ENCODE data around the gene FGD4.

The FGD4 gene

GRCh38 chr12:32379667-32380066 lies 19.7 kb upstream of the FGD4 start:
- TF ChIP-seq FOXK2 (IDR thresholded peaks at IDR 0.05) (no peak), ARNT (IDR thresholded peaks at IDR 0.05) (no peak), BHLHE40 (IDR thresholded peaks at IDR 0.05; ENCODE audit: borderline replicate concordance) (no peak), PKNOX1 (IDR thresholded peaks at IDR 0.05) (no peak), CTBP1 (IDR thresholded peaks at IDR 0.05; ENCODE audit: borderline replicate concordance) (no peak), SUZ12 (IDR thresholded peaks at IDR 0.05) (no peak), SP1 (IDR thresholded peaks at IDR 0.05) (no peak), FOXA1 (IDR thresholded peaks at IDR 0.05) (no peak), L3MBTL2 (conservative IDR thresholded peaks at IDR 0.05) (no peak), ZNF384 (IDR thresholded peaks at IDR 0.05) (no peak), HDGF (IDR thresholded peaks at IDR 0.05; ENCODE audit: borderline replicate concordance) (no peak), ELF4 (IDR thresholded peaks at IDR 0.05) (no peak), LEF1 (IDR thresholded peaks at IDR 0.05; ENCODE audit: borderline replicate concordance) (no peak), NFRKB (IDR thresholded peaks at IDR 0.05) (no peak), TARDBP (IDR thresholded peaks at IDR 0.05) (no peak), FOXM1 (IDR thresholded peaks at IDR 0.05; ENCODE audit: borderline replicate concordance) (no peak)
- CTCF ChIA-PET, result interaction anchor here (0.6 to 1.5 kb wide), 3 partner anchors 11 to 345 kb away, joined by 3 to 6 read pairs (median 4); no protein-coding TSS in a partner anchor
- DNase-seq (ENCODE audit: extremely low spot score), result no peak
- POLR2A ChIA-PET, result interaction anchor here (1.0 kb wide), 1 partner anchor 20 kb away, joined by 4 read pairs; the partner anchor contains the start of gene FGD4

GRCh38 chr12:32382226-32382625 lies 17.1 kb upstream of the FGD4 start:
- TF ChIP-seq TARDBP (IDR thresholded peaks at IDR 0.05), result no peak
- no peak for TF ChIP-seq ARNT (IDR thresholded peaks at IDR 0.05)
- no peak for TF ChIP-seq L3MBTL2 (conservative IDR thresholded peaks at IDR 0.05)
- no peak for TF ChIP-seq SP1 (IDR thresholded peaks at IDR 0.05)
- TF ChIP-seq ZNF384 (IDR thresholded peaks at IDR 0.05), result no peak
- no peak for TF ChIP-seq SUZ12 (IDR thresholded peaks at IDR 0.05)
- TF ChIP-seq HDGF (IDR thresholded peaks at IDR 0.05; ENCODE audit: borderline replicate concordance), result no peak
- TF ChIP-seq ELF4 (IDR thresholded peaks at IDR 0.05), result no peak
- no peak for TF ChIP-seq LEF1 (IDR thresholded peaks at IDR 0.05; ENCODE audit: borderline replicate concordance)
- no peak for TF ChIP-seq NFRKB (IDR thresholded peaks at IDR 0.05)
- TF ChIP-seq FOXM1 (IDR thresholded peaks at IDR 0.05; ENCODE audit: borderline replicate concordance), result no peak
- TF ChIP-seq PKNOX1 (IDR thresholded peaks at IDR 0.05), result no peak
- TF ChIP-seq FOXK2 (IDR thresholded peaks at IDR 0.05), result no peak
- no peak for TF ChIP-seq BHLHE40 (IDR thresholded peaks at IDR 0.05; ENCODE audit: borderline replicate concordance)
- no peak for TF ChIP-seq CTBP1 (IDR thresholded peaks at IDR 0.05; ENCODE audit: borderline replicate concordance)
- no peak for TF ChIP-seq FOXA1 (IDR thresholded peaks at IDR 0.05)
- POLR2A ChIA-PET, result no interaction called here
- CTCF ChIA-PET, result no interaction called here
- no peak for DNase-seq (ENCODE audit: extremely low spot score)

GRCh38 chr12:32390572-32391219 lies 8.7 kb upstream of the FGD4 start:
- ChIA-PET CTCF (no interaction called here), POLR2A (no interaction called here)
- no peak for TF ChIP-seq LEF1 (IDR thresholded peaks at IDR 0.05; ENCODE audit: borderline replicate concordance)
- no peak for DNase-seq (ENCODE audit: extremely low spot score)

- POLR2A ChIA-PET, result no interaction called here
- TF ChIP-seq L3MBTL2 (conservative IDR thresholded peaks at IDR 0.05), result no peak
- TF ChIP-seq FOXA1 (IDR thresholded peaks at IDR 0.05), result no peak
- TF ChIP-seq FOXM1 (IDR thresholded peaks at IDR 0.05; ENCODE audit: borderline replicate concordance), result no peak
- no peak for TF ChIP-seq ZNF384 (IDR thresholded peaks at IDR 0.05)
- no peak for TF ChIP-seq ELF4 (IDR thresholded peaks at IDR 0.05)
- no peak for TF ChIP-seq SP1 (IDR thresholded peaks at IDR 0.05)
- TF ChIP-seq CTBP1 (IDR thresholded peaks at IDR 0.05; ENCODE audit: borderline replicate concordance), result no peak
- TF ChIP-seq HDGF (IDR thresholded peaks at IDR 0.05; ENCODE audit: borderline replicate concordance), result no peak
- no peak for TF ChIP-seq NFRKB (IDR thresholded peaks at IDR 0.05)
Measured at GRCh38 chr12:32395026-32395425, 4.3 kb upstream of the FGD4 start.

GRCh38 chr12:32397696-32398095 lies 1.7 kb upstream of the FGD4 start:
- ChIA-PET POLR2A (no interaction called here), CTCF (interaction anchor here (0.6 to 1.2 kb wide), 2 partner anchors 32 to 1474 kb away, joined by 3 to 4 read pairs; no protein-coding TSS in a partner anchor)
- no peak for DNase-seq (ENCODE audit: extremely low spot score)
- TF ChIP-seq SP1 (IDR thresholded peaks at IDR 0.05) (no peak), CTBP1 (IDR thresholded peaks at IDR 0.05; ENCODE audit: borderline replicate concordance) (no peak), FOXK2 (IDR thresholded peaks at IDR 0.05) (no peak), HDGF (IDR thresholded peaks at IDR 0.05; ENCODE audit: borderline replicate concordance) (no peak), PKNOX1 (IDR thresholded peaks at IDR 0.05) (no peak), FOXM1 (IDR thresholded peaks at IDR 0.05; ENCODE audit: borderline replicate concordance) (no peak)

More at GRCh38 chr12:32395026-32395425, 4.3 kb upstream of the FGD4 start:
- CTCF ChIA-PET, result no interaction called here
- no peak for DNase-seq (ENCODE audit: extremely low spot score)

GRCh38 chr12:32398181-32398580 lies 1.2 kb upstream of the FGD4 start:
- POLR2A ChIA-PET, result no interaction called here
- TF ChIP-seq FOXK2 (IDR thresholded peaks at IDR 0.05) (no peak), SUZ12 (IDR thresholded peaks at IDR 0.05) (no peak), ARNT (IDR thresholded peaks at IDR 0.05) (no peak), L3MBTL2 (conservative IDR thresholded peaks at IDR 0.05) (no peak), LEF1 (IDR thresholded peaks at IDR 0.05; ENCODE audit: borderline replicate concordance) (no peak), NFRKB (IDR thresholded peaks at IDR 0.05) (no peak), FOXM1 (IDR thresholded peaks at IDR 0.05; ENCODE audit: borderline replicate concordance) (no peak), PKNOX1 (IDR thresholded peaks at IDR 0.05) (no peak), ELF4 (IDR thresholded peaks at IDR 0.05) (no peak), BHLHE40 (IDR thresholded peaks at IDR 0.05; ENCODE audit: borderline replicate concordance) (no peak), SP1 (IDR thresholded peaks at IDR 0.05) (no peak), HDGF (IDR thresholded peaks at IDR 0.05; ENCODE audit: borderline replicate concordance) (no peak), TARDBP (IDR thresholded peaks at IDR 0.05) (no peak), FOXA1 (IDR thresholded peaks at IDR 0.05) (no peak), ZNF384 (IDR thresholded peaks at IDR 0.05) (no peak), CTBP1 (IDR thresholded peaks at IDR 0.05; ENCODE audit: borderline replicate concordance) (no peak)
- no peak for DNase-seq (ENCODE audit: extremely low spot score)
- CTCF ChIA-PET, result interaction anchor here (1.2 kb wide), 1 partner anchor 32 kb away, joined by 3 read pairs; no protein-coding TSS in a partner anchor

All from HEK293T (cell line).